ENCODE data around the gene GAS7.

- TF ChIP-seq CTCF (CRISPR knock-in tag; IDR thresholded peaks at IDR 0.05) (no peak), CREB1 (IDR thresholded peaks at IDR 0.05) (no peak), CREB1 (CRISPR knock-in tag; IDR thresholded peaks at IDR 0.05) (no peak), GMEB1 (CRISPR knock-in tag; IDR thresholded peaks at IDR 0.05; ENCODE audit: borderline replicate concordance) (no peak)
- TF ChIP-seq, protein P1, sequence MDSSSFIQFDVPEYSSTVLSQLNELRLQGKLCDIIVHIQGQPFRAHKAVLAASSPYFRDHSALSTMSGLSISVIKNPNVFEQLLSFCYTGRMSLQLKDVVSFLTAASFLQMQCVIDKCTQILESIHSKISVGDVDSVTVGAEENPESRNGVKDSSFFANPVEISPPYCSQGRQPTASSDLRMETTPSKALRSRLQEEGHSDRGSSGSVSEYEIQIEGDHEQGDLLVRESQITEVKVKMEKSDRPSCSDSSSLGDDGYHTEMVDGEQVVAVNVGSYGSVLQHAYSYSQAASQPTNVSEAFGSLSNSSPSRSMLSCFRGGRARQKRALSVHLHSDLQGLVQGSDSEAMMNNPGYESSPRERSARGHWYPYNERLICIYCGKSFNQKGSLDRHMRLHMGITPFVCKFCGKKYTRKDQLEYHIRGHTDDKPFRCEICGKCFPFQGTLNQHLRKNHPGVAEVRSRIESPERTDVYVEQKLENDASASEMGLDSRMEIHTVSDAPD (CRISPR knock-in tag; IDR thresholded peaks at IDR 0.05), result no peak
- TF ChIP-seq, protein P2, sequence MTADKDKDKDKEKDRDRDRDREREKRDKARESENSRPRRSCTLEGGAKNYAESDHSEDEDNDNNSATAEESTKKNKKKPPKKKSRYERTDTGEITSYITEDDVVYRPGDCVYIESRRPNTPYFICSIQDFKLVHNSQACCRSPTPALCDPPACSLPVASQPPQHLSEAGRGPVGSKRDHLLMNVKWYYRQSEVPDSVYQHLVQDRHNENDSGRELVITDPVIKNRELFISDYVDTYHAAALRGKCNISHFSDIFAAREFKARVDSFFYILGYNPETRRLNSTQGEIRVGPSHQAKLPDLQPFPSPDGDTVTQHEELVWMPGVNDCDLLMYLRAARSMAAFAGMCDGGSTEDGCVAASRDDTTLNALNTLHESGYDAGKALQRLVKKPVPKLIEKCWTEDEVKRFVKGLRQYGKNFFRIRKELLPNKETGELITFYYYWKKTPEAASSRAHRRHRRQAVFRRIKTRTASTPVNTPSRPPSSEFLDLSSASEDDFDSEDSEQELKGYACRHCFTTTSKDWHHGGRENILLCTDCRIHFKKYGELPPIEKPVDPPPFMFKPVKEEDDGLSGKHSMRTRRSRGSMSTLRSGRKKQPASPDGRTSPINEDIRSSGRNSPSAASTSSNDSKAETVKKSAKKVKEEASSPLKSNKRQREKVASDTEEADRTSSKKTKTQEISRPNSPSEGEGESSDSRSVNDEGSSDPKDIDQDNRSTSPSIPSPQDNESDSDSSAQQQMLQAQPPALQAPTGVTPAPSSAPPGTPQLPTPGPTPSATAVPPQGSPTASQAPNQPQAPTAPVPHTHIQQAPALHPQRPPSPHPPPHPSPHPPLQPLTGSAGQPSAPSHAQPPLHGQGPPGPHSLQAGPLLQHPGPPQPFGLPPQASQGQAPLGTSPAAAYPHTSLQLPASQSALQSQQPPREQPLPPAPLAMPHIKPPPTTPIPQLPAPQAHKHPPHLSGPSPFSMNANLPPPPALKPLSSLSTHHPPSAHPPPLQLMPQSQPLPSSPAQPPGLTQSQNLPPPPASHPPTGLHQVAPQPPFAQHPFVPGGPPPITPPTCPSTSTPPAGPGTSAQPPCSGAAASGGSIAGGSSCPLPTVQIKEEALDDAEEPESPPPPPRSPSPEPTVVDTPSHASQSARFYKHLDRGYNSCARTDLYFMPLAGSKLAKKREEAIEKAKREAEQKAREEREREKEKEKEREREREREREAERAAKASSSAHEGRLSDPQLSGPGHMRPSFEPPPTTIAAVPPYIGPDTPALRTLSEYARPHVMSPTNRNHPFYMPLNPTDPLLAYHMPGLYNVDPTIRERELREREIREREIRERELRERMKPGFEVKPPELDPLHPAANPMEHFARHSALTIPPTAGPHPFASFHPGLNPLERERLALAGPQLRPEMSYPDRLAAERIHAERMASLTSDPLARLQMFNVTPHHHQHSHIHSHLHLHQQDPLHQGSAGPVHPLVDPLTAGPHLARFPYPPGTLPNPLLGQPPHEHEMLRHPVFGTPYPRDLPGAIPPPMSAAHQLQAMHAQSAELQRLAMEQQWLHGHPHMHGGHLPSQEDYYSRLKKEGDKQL (CRISPR knock-in tag; IDR thresholded peaks at IDR 0.05; ENCODE audit: low read depth), result no peak
These were observed 138.7 kb downstream of the GAS7 start for GRCh38 chr17:10059684-10060211.
